ENCODE data around the gene UBB. TPM values are rescaled to one million over a fixed set of nuclear protein-coding genes. Genes with fewer than 3 reads are reported as not detected.

UBB gene
- total RNA-seq, 4 donors from 2014 or later: 535 to 1,039 (median 667) TPM

DNA sequence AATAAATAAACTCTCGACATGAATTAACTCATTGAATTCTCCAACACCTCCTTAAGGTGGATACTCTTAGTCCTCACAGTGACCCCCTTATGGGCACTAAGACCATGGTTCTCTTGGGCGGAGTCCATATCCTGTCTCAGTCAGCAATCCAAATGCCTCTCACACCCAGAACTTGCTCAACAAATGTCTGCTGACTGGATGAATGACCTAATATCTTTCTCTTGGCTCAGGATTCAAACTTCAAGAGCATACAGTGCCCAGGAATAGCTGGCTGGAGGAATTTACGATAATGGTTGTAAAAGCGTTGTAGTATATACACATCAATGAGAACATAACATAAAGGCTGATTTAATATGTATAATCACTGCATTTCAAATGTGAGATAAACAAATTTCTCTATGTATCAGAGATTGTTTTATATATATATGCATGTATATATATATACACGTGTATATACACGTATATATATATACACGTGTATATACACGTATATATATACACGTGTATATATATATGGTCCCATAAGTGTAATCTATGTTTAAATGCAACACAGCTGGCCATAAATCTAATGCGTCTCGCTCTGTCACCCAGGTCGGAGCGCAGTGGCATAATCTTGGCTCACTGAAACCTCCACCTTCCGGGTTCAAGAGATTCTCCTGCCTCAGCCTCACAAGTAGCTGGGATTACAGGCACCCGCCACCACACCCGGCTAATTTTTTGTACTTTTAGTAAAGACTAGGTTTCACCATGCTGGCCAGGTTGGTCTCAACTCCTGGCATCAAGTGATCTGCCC lies 6.5 kb upstream of the UBB start:
- no peak for TF ChIP-seq POLR2A (IDR thresholded peaks at IDR 0.05)
- TF ChIP-seq, protein P1, sequence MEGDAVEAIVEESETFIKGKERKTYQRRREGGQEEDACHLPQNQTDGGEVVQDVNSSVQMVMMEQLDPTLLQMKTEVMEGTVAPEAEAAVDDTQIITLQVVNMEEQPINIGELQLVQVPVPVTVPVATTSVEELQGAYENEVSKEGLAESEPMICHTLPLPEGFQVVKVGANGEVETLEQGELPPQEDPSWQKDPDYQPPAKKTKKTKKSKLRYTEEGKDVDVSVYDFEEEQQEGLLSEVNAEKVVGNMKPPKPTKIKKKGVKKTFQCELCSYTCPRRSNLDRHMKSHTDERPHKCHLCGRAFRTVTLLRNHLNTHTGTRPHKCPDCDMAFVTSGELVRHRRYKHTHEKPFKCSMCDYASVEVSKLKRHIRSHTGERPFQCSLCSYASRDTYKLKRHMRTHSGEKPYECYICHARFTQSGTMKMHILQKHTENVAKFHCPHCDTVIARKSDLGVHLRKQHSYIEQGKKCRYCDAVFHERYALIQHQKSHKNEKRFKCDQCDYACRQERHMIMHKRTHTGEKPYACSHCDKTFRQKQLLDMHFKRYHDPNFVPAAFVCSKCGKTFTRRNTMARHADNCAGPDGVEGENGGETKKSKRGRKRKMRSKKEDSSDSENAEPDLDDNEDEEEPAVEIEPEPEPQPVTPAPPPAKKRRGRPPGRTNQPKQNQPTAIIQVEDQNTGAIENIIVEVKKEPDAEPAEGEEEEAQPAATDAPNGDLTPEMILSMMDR (IDR thresholded peaks at IDR 0.05): no peak
- no peak for DNase-seq
- H3K27me3 ChIP-seq: no peaks in the 10 kb centered on the region
- H3K9me3 ChIP-seq: no peaks in the 10 kb centered on the region
- no peaks in the 10 kb centered on the region for H3K36me3 ChIP-seq
- H3K4me1 ChIP-seq: no peaks in the 10 kb centered on the region
- no peak overlapping the region for H3K27ac ChIP-seq
- no peak overlapping the region for H3K4me3 ChIP-seq
- intact Hi-C loops (cut with DNase I; ENCODE audit: low total_unique reads): no loop called here

GRCh38 chr17:16377941-16378341 lies 3.0 kb upstream of the UBB start:
- Histone ChIP-seq H3K4me3 (no peak overlapping the region), H3K36me3 (no peaks in the 10 kb centered on the region), H3K9me3 (no peaks in the 10 kb centered on the region), H3K27me3 (no peaks in the 10 kb centered on the region), H3K4me1 (peaks cover 0 to 6% of the 10 kb centered on the region in 2 donors), H3K27ac (no peak overlapping the region)
- no peak for TF ChIP-seq POLR2A (IDR thresholded peaks at IDR 0.05)
- TF ChIP-seq, protein P1 (IDR thresholded peaks at IDR 0.05): no peak
- DNase-seq: no peak
- intact Hi-C loops (cut with DNase I; ENCODE audit: low total_unique reads): no loop called here

- no peak for TF ChIP-seq POLR2A (IDR thresholded peaks at IDR 0.05)
- TF ChIP-seq, protein P1 (IDR thresholded peaks at IDR 0.05): no peak
- Histone ChIP-seq H3K4me3 (no peak overlapping the region), H3K4me1 (peaks cover 0 to 6% of the 10 kb centered on the region in 2 donors), H3K9me3 (no peaks in the 10 kb centered on the region), H3K27me3 (no peaks in the 10 kb centered on the region), H3K27ac (no peak overlapping the region), H3K36me3 (no peaks in the 10 kb centered on the region)
- intact Hi-C loops (cut with DNase I; ENCODE audit: low total_unique reads): no loop called here
- DNase-seq: no peak
These were observed 2.1 kb upstream of the UBB start for GRCh38 chr17:16378636-16379282.

- TF ChIP-seq, protein P1 (IDR thresholded peaks at IDR 0.05): no peak
- no peak for TF ChIP-seq POLR2A (IDR thresholded peaks at IDR 0.05)
- Histone ChIP-seq H3K9me3 (no peaks in the 10 kb centered on the region), H3K36me3 (no peaks in the 10 kb centered on the region), H3K4me1 (peaks cover 0 to 6% of the 10 kb centered on the region in 2 donors), H3K4me3 (no peak overlapping the region), H3K27me3 (no peaks in the 10 kb centered on the region), H3K27ac (peak overlapping the region in 1 of 2 donors; percentile 99)
- no peak for DNase-seq
- intact Hi-C loops (cut with DNase I; ENCODE audit: low total_unique reads): no loop called here
These were observed 1.2 kb upstream of the UBB start for GRCh38 chr17:16379654-16380053.

DNA sequence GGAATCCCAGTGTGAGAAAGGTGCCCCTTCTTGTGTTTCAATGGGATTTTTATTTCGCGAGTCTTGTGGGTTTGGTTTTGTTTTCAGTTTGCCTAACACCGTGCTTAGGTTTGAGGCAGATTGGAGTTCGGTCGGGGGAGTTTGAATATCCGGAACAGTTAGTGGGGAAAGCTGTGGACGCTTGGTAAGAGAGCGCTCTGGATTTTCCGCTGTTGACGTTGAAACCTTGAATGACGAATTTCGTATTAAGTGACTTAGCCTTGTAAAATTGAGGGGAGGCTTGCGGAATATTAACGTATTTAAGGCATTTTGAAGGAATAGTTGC lies 567 bp downstream of the UBB start:
- intact Hi-C loops (cut with DNase I; ENCODE audit: low total_unique reads): no loop called here
- Histone ChIP-seq H3K27ac (peak overlapping the region; percentile 92 to 99), H3K9me3 (no peaks in the 10 kb centered on the region), H3K36me3 (no peaks in the 10 kb centered on the region), H3K4me1 (peaks cover 0 to 6% of the 10 kb centered on the region in 2 donors), H3K27me3 (no peaks in the 10 kb centered on the region), H3K4me3 (peak overlapping the region; percentile 56 to 69)
- TF ChIP-seq, protein P1 (IDR thresholded peaks at IDR 0.05): no peak
- no peak for TF ChIP-seq POLR2A (IDR thresholded peaks at IDR 0.05)
- no peak for DNase-seq
